Activated CD4-positive, CD25-positive, alpha-beta regulatory T cell treated with anti-CD3 and anti-CD28 coated beads, Interleukin-2, amount 50 U/mL, for 24 hours (primary cell): ENCODE results near the gene JPH2.
A peak's percentile ranks its signal among the peaks of the same experiment; 100 is the strongest.

ENCODE experiments used
- ATAC-seq, 2 donors: fragments of 150-1000 bp; cut with Tn5 transposase; one replicate each; pipeline ENCODE4 v1.10.0; 2021; ENCODE audit warnings: mild to moderate bottlenecking in 1 of 2, moderate library complexity in 1 of 2

The JPH2 gene

DNA sequence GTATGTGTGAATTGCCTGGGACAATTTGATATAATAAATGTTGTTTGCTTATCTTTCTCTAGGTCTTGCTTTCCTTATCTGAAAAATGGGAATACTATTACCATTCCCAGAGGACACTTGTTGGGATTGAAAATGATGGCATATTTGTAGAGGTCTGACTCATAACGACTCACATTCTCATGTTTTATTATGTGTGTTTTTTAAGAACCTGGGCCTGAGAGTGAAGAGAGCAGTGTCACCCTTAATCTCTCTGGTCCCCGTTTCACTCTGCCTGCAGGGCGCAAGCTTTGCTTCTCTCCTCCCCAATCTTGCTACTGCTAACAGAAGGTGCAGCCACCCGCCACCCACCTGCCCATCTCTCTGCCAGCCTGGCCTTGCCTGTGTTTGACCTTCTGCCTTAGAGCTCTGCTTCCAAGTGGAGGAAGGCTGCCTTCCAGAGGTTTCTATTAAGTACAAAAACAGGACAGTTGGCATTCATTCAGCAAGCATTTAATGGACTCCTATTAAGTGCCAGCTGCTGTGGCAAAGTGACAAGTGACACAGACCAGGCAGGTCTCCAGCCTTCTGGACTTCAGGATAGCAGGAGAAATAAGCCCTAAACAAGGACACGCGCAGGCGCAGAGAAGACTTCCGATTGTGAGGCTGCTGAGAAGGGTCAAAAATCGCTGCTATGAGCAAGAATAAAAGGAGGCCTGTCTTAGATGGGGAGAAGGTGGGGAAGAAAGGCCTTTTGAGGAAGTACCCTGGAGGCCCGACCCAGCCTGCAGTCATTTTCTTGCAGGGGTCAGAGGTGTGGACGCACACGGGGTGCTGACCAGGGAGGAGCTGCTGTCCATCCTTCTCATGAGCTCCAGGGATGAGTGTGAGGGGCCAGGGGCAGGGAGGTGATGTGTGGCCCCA is 112.5 kb downstream of the JPH2 start:
- peak in 1 of 2 donors; percentile 23 for ATAC-seq

DNA sequence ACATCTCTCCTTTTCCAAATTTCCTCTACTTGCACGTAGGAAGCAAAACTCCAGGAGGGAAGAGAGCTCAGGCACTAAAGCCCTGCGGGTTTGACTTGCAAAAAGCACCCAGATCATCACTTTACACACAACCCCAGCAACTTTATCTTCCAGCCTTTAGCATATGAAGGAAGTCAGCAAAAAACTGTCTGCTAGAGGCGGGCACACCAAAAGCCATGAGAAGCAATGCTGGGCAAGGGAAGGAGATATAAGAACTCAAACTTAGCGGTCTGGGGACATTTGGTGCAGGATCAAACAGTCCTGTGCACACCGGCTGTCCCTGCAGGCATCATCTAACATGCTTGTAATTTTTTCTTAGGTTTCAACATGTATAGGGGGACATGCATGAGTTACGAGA is 113.3 kb downstream of the JPH2 start:
- ATAC-seq: no peak

DNA sequence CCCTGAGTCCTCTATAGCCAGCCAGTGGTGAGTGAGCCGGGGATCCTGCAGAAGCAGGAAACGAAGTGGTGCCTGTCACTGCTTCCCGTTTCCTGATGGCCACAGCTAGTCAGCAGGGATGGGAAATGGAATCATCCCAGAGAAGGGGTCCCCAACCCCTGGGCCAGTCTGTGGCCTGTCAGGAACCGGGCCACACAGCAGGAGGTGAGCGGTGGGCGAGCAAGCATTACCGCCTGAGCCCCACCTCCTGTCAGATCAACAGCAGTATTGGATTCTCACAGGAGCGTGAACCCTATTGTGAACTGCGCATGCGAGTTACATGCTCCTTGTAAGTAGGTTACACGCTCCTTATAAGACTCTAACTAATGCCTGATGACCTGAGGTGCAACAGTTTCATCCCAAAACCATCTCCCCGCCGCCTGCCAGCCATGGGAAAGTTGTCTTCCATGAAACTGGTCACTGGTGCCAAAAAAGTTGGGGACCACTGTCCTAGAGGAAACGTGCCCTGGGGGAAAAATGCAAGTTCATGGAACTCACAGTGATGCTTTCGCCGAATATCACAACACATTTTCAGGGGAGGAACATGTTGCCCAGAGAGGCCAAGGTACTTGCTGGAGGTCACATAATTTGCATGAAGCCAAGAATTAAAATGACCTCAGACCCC is 113.8 kb downstream of the JPH2 start:
- no peak for ATAC-seq

DNA sequence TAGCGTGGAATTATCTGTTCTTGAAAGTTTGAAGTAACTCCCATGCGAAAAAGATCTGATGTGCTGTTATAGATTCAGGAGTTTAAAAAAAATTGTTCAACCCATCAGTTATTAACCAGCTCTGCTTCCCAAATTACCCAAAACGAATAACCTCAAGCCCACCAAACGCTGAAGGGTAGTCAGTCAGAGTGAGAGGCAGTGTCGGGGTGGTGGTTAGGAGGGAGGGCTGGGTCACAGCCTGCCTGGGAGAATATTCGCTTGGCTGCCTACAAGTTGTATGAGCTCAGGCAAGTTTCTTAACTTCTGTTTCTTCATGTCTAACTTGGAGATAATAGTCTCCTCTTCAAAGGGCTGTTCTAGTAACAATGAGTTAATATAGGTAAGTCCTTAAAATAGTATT is 114.6 kb downstream of the JPH2 start:
- ATAC-seq: no peak

DNA sequence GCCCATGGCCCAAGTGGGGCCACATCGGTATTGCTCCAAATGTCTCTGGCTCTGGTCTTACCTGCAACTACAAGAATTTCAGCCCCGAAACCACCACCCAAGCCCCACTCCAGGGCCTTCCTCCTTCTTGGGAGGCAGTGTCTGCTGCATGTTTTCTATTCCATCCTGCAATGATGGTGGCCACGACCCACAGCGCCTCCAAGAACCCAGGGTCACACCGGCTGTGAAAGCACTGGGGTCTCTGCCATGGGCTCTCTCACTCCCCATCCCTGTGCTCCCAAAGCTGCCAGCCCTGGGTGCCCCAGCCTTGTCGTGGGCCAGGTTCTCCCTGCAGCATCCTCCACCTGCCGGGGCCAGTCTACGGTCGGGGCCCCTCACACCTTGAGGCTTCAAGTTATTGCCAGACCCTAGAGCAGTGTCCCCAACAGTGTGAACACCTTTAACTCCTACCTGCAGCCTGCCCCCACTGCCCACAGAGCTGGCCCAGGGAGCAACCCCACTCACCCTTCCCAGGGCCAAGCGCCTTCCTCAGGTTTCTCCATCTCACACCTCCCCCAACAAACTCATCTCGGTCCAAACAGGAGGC is 115.4 kb downstream of the JPH2 start:
- no peak for ATAC-seq

DNA sequence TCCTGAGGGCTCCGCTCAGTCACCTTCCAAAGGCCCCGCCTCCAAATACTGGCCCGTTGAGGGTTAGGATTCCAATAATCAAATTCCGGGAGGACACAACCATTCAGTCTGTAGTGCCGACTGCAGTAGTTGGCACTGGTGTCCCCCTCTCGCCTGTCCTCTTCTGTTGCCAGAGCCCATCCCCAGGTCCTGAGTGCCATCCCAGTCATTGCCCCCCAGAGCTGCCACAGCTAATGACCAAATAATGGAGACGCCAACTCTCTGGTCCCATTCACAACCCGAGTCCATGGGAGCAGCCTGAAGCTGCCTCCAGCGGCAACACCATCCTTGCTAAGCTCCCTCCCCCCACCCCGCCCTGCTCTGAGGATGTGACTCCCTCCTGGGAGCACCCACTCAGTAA is 115.9 kb downstream of the JPH2 start:
- no peak for ATAC-seq

DNA sequence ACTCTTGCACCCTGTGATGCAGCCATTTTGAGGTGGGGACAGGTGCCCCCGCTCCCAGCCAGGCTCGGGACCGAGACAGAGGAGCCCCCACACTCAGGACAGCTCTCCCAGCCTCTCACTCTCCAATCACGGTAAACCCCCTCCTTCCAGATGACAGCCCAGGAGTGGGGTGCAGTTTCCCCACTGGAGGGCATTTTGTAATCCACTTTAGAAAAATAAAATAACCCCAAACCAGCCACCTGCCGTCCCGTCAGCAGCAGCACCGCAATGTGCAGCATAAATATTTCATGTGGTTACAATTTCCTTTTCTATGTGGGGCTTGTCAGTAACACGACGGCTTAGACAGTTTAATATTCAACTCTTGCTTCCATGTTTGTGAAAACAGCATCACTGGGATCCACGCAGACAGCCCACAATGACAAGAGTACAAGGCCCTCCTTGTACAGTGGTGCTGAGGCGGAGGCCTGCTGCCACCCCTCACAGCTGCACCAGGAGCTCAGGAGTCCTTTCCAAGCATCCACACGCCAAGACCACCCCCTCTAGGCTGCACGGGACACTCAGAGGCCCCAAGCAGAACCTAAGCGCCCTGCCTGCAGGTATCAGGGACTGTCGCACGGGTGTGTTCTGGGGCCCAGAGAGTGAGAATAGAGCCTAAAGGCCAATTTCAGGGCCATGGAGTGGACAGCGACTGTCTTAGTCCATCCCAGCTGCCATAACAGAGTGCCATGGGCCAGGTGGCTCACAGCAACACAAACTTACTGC is 116.7 kb downstream of the JPH2 start:
- ATAC-seq: peak; percentile 7 to 28

DNA sequence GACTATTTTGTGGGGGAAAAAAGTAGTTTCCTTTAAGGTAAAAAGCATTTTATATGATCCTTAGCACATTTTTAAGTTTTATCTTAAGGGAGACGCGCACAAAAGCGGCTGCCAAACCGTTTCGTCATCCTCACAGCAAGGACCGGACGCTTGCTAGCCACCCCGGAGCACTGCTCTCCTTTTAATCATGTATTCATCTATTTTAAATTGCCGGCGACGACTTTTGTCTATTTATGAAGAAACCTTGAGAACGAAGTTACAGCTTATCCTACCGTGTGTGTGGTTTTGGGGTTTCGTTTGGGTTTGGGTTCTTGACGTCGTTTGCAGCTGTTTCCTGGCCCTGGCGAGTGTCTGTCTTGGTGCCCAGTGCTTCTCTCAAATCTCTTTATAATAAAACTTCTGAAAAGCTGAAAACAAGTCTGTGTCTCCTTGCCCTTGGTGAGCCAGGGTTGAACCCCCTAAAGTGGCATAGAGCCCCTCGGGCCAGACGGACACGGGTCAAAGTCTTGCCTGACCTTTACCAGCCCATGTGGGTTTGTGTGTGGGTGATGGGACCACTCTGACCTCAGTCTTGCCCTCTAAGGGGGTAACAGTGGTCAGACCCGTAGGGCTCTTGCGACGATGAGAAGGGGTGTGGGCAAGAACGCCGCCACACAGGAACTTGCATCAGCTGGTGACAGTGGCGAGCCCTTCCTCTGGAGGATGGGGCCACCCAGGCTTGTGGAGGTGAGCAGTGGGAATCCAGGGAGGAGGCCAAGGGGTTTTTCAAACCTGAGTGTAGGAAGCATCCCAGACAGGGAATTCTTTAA is 117.6 kb downstream of the JPH2 start:
- ATAC-seq: peak; percentile 68 to 75

DNA sequence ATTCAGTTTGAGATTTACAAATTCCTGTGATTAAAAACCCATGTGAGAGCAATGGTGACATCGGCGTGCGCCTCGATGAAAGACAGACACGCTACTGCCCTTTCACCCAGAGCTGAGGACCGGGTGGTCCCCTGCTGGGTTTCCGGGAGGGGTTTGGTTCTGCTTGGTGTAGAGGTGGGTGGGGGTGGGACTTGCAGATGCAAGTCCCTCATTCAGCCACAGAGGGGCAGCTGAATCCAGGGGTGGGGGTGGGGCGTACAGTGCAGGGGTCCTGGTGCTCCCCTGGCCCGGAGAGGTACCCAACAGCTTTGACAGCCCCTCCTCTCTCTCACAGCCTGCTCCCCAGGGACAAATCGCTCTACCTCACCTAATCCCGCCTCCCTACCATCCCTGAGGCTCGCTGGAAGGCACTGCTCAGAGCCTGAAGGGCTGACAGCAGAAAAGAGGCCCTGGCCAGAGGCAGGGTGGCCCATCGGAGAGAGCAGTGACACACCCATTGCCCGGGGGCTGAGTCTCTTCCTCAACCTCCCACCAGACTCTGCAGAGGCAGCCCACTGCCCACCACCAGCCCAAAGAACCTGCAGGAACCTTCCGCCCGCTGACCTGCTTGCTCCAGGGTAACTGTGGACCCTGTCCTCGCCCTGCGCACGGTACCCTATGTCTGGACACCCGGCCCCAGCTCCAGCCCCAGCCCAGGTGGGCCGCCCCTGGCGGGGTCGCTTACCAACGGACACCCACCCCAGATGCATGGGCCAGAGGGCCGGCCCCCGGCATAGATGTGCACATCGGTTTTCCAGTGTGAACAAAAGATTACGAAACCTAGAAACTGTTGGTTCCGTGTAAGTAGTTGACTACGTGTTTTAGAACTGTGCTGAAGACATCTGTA is 118.4 kb downstream of the JPH2 start:
- peak; percentile 17 to 31 for ATAC-seq

DNA sequence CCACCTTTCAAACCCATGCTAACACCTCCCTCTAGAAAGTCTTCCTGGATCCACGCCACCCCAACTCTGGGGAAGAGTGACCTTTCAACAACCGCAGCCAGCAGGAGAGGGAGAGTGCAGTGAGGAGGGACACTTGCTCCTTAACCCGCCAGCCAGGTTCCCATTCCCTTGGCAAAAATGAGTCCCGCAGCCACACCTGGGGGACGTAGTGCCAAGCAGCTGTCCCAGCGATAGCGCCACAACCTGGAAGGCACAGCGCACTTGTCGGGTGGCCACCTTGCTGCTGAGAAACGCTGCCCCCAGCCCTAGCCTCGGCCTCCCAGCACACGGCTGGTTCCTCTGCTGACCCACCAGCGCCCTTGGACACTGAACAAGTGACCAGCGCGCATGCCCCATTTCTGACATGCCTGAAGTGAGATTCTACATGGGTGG is 119.3 kb downstream of the JPH2 start:
- ATAC-seq: no peak

DNA sequence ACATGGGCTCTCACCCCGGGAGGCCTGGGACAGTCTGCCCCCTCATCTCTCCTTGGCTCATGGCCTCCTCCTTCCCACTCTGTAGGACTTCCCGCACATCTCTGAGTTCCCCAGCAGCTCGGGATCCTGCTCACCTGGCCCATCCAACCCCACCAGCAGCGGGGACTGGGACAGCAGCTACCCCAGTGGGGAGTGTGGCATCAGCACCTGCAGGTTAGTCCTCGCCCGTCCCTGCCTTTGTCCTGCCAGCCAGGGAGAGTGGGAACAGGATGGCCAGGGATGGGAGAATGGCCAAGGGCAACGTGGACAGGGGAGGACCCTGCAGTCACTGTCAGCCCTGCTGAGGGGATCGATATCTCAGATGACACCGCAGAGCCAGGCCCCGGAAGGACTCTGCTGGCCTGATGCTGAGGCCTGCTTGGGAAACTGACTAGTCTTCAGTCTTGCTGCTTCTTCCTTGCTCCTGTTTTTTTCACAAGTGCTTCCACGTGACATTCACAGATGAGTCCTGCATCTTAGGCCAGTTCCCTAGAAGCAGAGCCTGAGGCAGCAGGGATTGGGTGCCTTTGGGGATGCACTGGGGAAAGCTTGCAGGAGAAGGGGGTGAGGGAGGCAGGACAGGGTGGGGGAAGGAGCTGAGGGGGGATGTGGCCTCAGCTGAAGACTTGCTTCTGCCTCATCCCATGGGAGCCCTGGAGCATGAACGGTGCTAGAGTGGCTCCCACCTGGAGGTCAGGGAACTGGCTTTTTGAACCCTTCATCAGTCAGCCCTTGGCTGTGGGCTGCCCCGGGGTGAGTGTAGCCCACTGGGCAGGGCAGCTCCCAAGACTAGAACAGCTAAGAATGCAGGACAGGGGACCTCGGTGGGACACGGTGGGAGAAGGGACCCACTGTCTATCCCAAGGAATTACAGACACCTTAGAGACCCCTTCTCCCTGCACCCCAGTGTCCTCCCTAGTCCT is 120.1 kb downstream of the JPH2 start:
- no peak for ATAC-seq

DNA sequence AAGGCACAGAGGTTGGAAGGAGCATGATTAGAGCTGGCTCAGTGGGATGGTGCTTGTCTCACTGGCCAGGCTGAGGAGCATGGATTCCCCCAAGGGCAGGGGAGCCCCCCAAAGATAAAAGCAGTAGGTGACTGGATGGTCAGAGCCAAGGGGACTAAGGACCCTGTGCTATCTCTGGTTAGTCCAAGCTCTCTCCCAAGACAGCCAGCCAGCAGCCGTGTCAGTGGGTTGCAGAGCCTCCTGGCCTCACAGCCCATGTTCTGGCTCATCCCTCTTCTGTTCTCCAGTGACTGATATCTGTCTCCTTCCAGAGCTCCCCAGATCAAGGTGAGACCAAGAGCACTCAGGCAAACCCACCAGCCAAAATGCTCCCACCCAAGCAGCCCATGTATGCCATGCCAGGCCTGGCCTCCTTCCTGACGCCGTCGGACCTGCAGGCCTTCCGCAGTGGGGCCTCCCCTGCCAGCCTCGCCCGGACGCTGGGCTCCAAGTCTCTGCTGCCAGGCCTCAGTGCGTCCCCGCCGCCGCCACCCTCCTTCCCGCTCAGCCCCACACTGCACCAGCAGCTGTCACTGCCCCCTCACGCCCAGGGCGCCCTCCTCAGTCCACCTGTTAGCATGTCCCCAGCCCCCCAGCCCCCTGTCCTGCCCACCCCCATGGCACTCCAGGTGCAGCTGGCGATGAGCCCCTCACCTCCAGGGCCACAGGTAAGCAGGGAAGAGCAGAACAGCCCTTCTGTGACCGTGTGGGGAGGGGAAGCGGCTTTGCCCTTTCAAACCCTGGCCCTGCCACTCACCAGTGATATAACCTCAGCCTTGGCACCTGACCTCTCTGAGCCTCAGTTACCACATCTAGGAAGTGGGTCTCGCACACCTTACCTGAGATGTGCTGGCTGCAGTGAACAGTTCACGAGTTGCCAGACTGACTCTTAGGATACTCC is 121.3 kb downstream of the JPH2 start:
- ATAC-seq: no peak

DNA sequence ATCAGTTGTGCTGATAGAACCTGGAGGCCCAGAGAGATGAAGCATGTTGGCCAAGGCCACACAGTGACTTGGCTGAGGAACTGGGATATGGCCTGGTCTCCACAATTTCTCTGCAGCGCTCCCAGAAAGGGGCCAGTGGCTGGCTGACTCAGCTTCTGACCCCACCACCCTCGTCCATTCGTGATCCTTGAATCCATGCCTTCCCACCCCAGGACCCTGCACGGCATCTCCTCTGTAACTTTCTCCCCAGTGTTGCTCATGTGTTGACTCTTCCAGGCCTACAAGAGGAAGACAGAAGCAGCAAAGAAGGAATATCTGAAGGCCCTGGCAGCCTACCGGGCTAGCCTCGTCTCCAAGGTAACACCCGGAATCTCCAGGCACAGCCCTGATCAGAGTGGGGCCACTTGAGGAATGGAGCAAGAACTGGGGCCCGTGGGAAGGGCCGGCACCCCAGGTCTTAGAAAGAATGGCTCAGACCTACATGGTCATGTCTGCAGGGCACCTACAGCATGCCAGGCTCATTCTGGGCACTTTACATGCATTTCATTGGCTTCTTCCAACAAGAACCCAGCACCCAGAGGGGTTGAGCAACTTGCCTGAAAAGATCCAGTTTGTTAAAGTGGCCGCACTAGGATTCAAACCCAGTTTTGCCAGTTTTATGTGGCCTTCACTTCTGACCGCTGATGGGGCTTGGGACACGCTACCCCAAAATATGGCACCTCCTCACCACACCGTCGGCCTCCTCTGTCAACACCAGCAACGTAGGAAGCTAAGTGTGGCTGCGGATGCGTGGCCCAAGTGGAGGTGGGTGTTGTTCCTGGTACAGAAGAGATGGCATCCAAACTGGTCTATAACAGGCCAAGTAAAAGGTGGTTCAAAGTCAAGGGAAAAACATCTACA is 122.2 kb downstream of the JPH2 start:
- no peak for ATAC-seq
